GM21390 (cell line): ENCODE data around the gene CCDC28B.
A peak's percentile ranks its signal among the peaks of the same experiment; 100 is the strongest.

Experiments
- ATAC-seq: cut with Tn5 transposase; IDR thresholded peaks from one replicate; pipeline ENCODE4 v1.9.1; 2021; ENCODE audit not compliant: unreplicated experiment

Gene CCDC28B

GRCh38 chr1:32250893-32251716, 50.7 kb downstream of the CCDC28B start, which contains the start of gene LCK:
TSS of gene LCK (plus strand) at chr1:32251265. CDS start at chr1:32274330, 23,065 bp downstream.
- ATAC-seq, result peak; percentile 30
